Measurements from ENCODE around the gene PLXNA4.

PLXNA4 gene

GRCh38 chr7:132469681-132470080, 106.6 kb downstream of the PLXNA4 start:
- Histone ChIP-seq H3K9ac (ENCODE audit: low read depth, low read length) (no peak overlapping the region), H3K4me3 (ENCODE audit: low read depth, low read length) (no peak overlapping the region), H3K27ac (ENCODE audit: low read depth, low read length) (no peak overlapping the region), H3K4me1 (ENCODE audit: control insufficient read depth, insufficient read depth, low read length) (peaks cover 4% of the 10 kb centered on the region; the same call in 1 of the 2 replicates), H3K9me3 (ENCODE audit: control insufficient read depth, insufficient read depth, low read length) (no peaks in the 10 kb centered on the region), H3K36me3 (ENCODE audit: control insufficient read depth, insufficient read depth, low read length) (no peaks in the 10 kb centered on the region), H3K27me3 (ENCODE audit: control insufficient read depth, insufficient read depth, low read length) (no peaks in the 10 kb centered on the region)

DNA sequence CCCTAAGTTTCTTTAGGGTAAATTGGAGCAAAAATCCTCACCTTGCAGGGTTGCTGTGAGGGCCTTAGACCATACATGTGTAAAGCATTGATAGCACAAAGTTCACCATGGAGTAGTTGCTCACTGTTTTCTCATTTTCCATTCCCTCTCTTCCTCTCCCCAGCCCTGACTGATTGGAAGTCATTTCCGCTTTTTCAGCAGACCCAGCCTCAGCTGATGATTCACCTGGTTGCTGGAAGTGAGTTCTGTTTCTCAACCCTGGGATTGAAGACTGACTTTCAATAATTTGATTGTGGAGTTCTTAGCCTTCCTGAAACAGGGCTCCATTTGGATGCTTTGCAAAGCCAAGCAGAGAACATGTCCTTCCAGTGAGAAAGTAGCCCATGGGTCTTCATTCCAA, 107.0 kb downstream of the PLXNA4 start:
- Histone ChIP-seq H3K27me3 (ENCODE audit: control insufficient read depth, insufficient read depth, low read length) (no peaks in the 10 kb centered on the region), H3K9ac (ENCODE audit: low read depth, low read length) (no peak overlapping the region), H3K4me3 (ENCODE audit: low read depth, low read length) (no peak overlapping the region), H3K36me3 (ENCODE audit: control insufficient read depth, insufficient read depth, low read length) (no peaks in the 10 kb centered on the region), H3K9me3 (ENCODE audit: control insufficient read depth, insufficient read depth, low read length) (no peaks in the 10 kb centered on the region), H3K27ac (ENCODE audit: low read depth, low read length) (no peak overlapping the region), H3K4me1 (ENCODE audit: control insufficient read depth, insufficient read depth, low read length) (no peaks in the 10 kb centered on the region)

DNA sequence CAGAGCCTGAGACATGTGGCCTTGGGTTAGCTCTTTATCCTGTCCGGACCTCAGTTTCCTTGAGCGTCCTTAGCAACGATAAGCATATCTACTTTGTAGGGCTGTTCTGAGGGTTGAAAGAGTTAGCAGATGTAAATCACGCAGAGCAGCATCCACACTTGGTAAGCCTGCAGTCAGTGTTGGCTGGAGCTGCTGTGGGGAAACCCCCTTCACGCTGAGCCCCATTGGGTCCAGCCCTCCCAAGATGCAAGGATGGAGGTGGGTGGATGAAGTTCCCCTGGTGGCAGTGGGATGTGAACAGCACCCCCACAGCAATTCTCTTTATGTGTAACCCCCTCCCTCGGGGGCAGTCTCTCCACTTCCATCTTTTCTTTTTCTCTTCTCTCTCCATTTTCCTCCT, 109.9 kb downstream of the PLXNA4 start:
- Histone ChIP-seq H3K9ac (ENCODE audit: low read depth, low read length) (no peak overlapping the region), H3K4me1 (ENCODE audit: control insufficient read depth, insufficient read depth, low read length) (peaks cover under 1% of the 10 kb centered on the region; the same call in 1 of the 2 replicates), H3K36me3 (ENCODE audit: control insufficient read depth, insufficient read depth, low read length) (no peaks in the 10 kb centered on the region), H3K27ac (ENCODE audit: low read depth, low read length) (no peak overlapping the region), H3K27me3 (ENCODE audit: control insufficient read depth, insufficient read depth, low read length) (no peaks in the 10 kb centered on the region), H3K4me3 (ENCODE audit: low read depth, low read length) (no peak overlapping the region), H3K9me3 (ENCODE audit: control insufficient read depth, insufficient read depth, low read length) (no peaks in the 10 kb centered on the region)

GRCh38 chr7:132465516-132465915, 110.8 kb downstream of the PLXNA4 start:
- Histone ChIP-seq H3K9ac (ENCODE audit: low read depth, low read length) (no peak overlapping the region), H3K9me3 (ENCODE audit: control insufficient read depth, insufficient read depth, low read length) (no peaks in the 10 kb centered on the region), H3K27me3 (ENCODE audit: control insufficient read depth, insufficient read depth, low read length) (no peaks in the 10 kb centered on the region), H3K4me1 (ENCODE audit: control insufficient read depth, insufficient read depth, low read length) (peaks cover 9% of the 10 kb centered on the region; the same call in 1 of the 2 replicates), H3K27ac (ENCODE audit: low read depth, low read length) (no peak overlapping the region), H3K36me3 (ENCODE audit: control insufficient read depth, insufficient read depth, low read length) (no peaks in the 10 kb centered on the region), H3K4me3 (ENCODE audit: low read depth, low read length) (no peak overlapping the region)

DNA sequence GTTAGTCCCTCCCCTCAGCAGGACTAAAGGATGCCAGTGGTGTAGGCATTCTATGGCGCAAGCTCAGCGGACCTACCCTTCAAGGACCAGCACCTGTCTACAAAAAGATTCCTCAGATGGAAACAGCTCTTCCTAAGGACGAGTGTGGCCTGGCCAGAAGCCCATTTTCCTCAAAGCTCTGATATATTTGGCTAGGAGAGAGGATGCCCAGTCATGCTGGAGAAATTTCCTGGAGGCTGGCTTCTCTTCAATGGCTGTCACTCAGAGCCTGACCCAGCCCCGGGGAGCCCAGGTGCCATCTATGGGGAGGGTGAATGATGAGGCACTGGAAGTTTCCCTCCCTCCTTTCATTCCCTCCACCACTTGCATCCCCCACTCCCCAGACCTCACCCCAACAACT, 111.5 kb downstream of the PLXNA4 start:
- H3K9me3 ChIP-seq (ENCODE audit: control insufficient read depth, insufficient read depth, low read length): no peaks in the 10 kb centered on the region
- no peaks in the 10 kb centered on the region for H3K36me3 ChIP-seq (ENCODE audit: control insufficient read depth, insufficient read depth, low read length)
- H3K9ac ChIP-seq (ENCODE audit: low read depth, low read length): no peak overlapping the region
- H3K4me3 ChIP-seq (ENCODE audit: low read depth, low read length): no peak overlapping the region
- no peaks in the 10 kb centered on the region for H3K27me3 ChIP-seq (ENCODE audit: control insufficient read depth, insufficient read depth, low read length)
- no peak overlapping the region for H3K27ac ChIP-seq (ENCODE audit: low read depth, low read length)
- peaks cover 10% of the 10 kb centered on the region; the same call in 1 of the 2 replicates for H3K4me1 ChIP-seq (ENCODE audit: control insufficient read depth, insufficient read depth, low read length)

- Histone ChIP-seq H3K27me3 (ENCODE audit: control insufficient read depth, insufficient read depth, low read length) (no peaks in the 10 kb centered on the region), H3K4me1 (ENCODE audit: control insufficient read depth, insufficient read depth, low read length) (peaks cover 10% of the 10 kb centered on the region; the same call in 1 of the 2 replicates), H3K9me3 (ENCODE audit: control insufficient read depth, insufficient read depth, low read length) (no peaks in the 10 kb centered on the region), H3K9ac (ENCODE audit: low read depth, low read length) (no peak overlapping the region), H3K27ac (ENCODE audit: low read depth, low read length) (no peak overlapping the region), H3K36me3 (ENCODE audit: control insufficient read depth, insufficient read depth, low read length) (no peaks in the 10 kb centered on the region), H3K4me3 (ENCODE audit: low read depth, low read length) (no peak overlapping the region)
Observed at GRCh38 chr7:132463922-132464321, 112.3 kb downstream of the PLXNA4 start.

- no peak overlapping the region for H3K27ac ChIP-seq (ENCODE audit: low read depth, low read length)
- H3K4me1 ChIP-seq (ENCODE audit: control insufficient read depth, insufficient read depth, low read length): peaks cover 11% of the 10 kb centered on the region; the same call in 1 of the 2 replicates
- H3K9ac ChIP-seq (ENCODE audit: low read depth, low read length): no peak overlapping the region
- H3K9me3 ChIP-seq (ENCODE audit: control insufficient read depth, insufficient read depth, low read length): no peaks in the 10 kb centered on the region
- H3K36me3 ChIP-seq (ENCODE audit: control insufficient read depth, insufficient read depth, low read length): no peaks in the 10 kb centered on the region
- no peaks in the 10 kb centered on the region for H3K27me3 ChIP-seq (ENCODE audit: control insufficient read depth, insufficient read depth, low read length)
- no peak overlapping the region for H3K4me3 ChIP-seq (ENCODE audit: low read depth, low read length)
Observed at GRCh38 chr7:132462478-132462877, 113.8 kb downstream of the PLXNA4 start.

DNA sequence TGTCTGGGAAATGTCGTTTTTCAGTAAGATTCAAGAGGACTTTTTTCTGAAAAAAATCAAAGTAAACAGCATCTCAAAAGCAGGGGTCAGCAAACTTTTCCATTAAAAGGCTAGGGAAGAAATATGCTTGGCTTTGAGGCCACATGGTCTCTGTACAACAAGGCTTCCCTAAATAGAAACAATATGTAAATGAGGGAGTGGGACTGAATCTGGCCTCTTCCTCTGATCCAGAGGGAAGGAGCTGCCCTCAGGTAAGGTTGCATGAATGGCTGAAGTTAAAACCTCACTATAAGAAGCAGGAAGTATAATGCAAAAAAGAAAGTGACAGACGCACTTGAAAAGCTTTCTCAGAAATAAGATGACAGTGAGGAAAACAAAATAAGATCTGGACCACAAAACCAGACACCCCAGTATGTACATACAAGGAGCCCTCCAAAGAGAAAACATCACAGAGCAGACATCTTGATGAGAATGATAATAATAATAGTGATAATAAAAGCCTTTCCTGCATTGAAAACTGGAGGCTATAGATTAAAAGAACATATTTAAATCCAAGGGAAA, 115.2 kb downstream of the PLXNA4 start:
- no peaks in the 10 kb centered on the region for H3K27me3 ChIP-seq (ENCODE audit: control insufficient read depth, insufficient read depth, low read length)
- peaks cover 12% of the 10 kb centered on the region; the same call in 1 of the 2 replicates for H3K4me1 ChIP-seq (ENCODE audit: control insufficient read depth, insufficient read depth, low read length)
- H3K9me3 ChIP-seq (ENCODE audit: control insufficient read depth, insufficient read depth, low read length): no peaks in the 10 kb centered on the region
- no peak overlapping the region for H3K27ac ChIP-seq (ENCODE audit: low read depth, low read length)
- no peak overlapping the region for H3K4me3 ChIP-seq (ENCODE audit: low read depth, low read length)
- H3K9ac ChIP-seq (ENCODE audit: low read depth, low read length): no peak overlapping the region
- no peaks in the 10 kb centered on the region for H3K36me3 ChIP-seq (ENCODE audit: control insufficient read depth, insufficient read depth, low read length)

GRCh38 chr7:132458729-132459128, 117.5 kb downstream of the PLXNA4 start:
- H3K9me3 ChIP-seq (ENCODE audit: control insufficient read depth, insufficient read depth, low read length): no peaks in the 10 kb centered on the region
- H3K36me3 ChIP-seq (ENCODE audit: control insufficient read depth, insufficient read depth, low read length): no peaks in the 10 kb centered on the region
- H3K4me3 ChIP-seq (ENCODE audit: low read depth, low read length): no peak overlapping the region

GRCh38 chr7:132457658-132458057, 118.6 kb downstream of the PLXNA4 start:
- H3K9me3 ChIP-seq (ENCODE audit: control insufficient read depth, insufficient read depth, low read length): no peaks in the 10 kb centered on the region
- no peak overlapping the region for H3K27ac ChIP-seq (ENCODE audit: low read depth, low read length)
- no peak overlapping the region for H3K4me3 ChIP-seq (ENCODE audit: low read depth, low read length)
- H3K36me3 ChIP-seq (ENCODE audit: control insufficient read depth, insufficient read depth, low read length): no peaks in the 10 kb centered on the region
- H3K27me3 ChIP-seq (ENCODE audit: control insufficient read depth, insufficient read depth, low read length): no peaks in the 10 kb centered on the region
- H3K9ac ChIP-seq (ENCODE audit: low read depth, low read length): no peak overlapping the region
- peaks cover 12% of the 10 kb centered on the region; the same call in 1 of the 2 replicates for H3K4me1 ChIP-seq (ENCODE audit: control insufficient read depth, insufficient read depth, low read length)

More at GRCh38 chr7:132458729-132459128, 117.5 kb downstream of the PLXNA4 start:
- Histone ChIP-seq H3K4me1 (ENCODE audit: control insufficient read depth, insufficient read depth, low read length) (peaks cover 12% of the 10 kb centered on the region; the same call in 1 of the 2 replicates), H3K27me3 (ENCODE audit: control insufficient read depth, insufficient read depth, low read length) (no peaks in the 10 kb centered on the region), H3K27ac (ENCODE audit: low read depth, low read length) (no peak overlapping the region), H3K9ac (ENCODE audit: low read depth, low read length) (no peak overlapping the region)

GRCh38 chr7:132456418-132456817, 119.9 kb downstream of the PLXNA4 start:
- Histone ChIP-seq H3K9ac (ENCODE audit: low read depth, low read length) (no peak overlapping the region), H3K27me3 (ENCODE audit: control insufficient read depth, insufficient read depth, low read length) (no peaks in the 10 kb centered on the region), H3K36me3 (ENCODE audit: control insufficient read depth, insufficient read depth, low read length) (no peaks in the 10 kb centered on the region), H3K4me1 (ENCODE audit: control insufficient read depth, insufficient read depth, low read length) (peaks cover 12% of the 10 kb centered on the region; the same call in 1 of the 2 replicates), H3K9me3 (ENCODE audit: control insufficient read depth, insufficient read depth, low read length) (no peaks in the 10 kb centered on the region), H3K27ac (ENCODE audit: low read depth, low read length) (no peak overlapping the region), H3K4me3 (ENCODE audit: low read depth, low read length) (no peak overlapping the region)
